ENCODE data around the gene CDC42BPA.

Gene CDC42BPA

DNA sequence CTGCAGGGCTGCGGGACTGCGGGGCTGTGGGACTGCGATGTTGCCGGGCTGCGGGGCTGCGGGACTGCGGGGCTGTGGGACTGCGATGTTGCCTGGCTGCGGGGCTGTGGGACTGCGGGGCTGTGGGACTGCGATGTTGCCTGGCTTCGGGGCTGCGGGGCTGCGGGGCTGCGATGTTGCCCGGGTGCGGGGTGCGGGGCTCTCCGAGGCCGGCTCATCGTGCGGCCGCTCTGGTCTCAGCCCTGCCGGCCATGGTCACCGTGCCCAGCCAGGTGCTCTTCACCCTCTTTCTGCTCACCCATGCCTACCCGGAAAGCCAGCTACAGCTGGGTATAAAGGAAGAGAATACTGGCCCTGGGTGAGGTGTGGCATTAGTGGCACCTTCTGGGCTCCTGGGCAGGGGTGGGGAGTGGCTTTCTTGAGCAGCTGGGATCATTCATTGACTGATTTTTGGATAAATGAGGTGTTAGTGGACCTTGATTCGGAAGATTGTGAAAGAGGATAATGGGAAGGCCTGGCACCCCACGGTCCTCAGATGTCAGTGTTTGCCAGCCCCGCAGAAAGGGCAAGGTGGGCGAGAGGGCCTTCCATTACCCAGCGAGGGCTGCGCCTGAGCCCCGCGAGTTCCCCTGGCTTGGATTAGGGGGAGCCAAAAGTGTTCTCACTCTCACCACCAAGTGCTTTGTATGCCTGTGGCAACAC, 341.9 kb downstream of the CDC42BPA start:
- DNase-seq: no peak

DNA sequence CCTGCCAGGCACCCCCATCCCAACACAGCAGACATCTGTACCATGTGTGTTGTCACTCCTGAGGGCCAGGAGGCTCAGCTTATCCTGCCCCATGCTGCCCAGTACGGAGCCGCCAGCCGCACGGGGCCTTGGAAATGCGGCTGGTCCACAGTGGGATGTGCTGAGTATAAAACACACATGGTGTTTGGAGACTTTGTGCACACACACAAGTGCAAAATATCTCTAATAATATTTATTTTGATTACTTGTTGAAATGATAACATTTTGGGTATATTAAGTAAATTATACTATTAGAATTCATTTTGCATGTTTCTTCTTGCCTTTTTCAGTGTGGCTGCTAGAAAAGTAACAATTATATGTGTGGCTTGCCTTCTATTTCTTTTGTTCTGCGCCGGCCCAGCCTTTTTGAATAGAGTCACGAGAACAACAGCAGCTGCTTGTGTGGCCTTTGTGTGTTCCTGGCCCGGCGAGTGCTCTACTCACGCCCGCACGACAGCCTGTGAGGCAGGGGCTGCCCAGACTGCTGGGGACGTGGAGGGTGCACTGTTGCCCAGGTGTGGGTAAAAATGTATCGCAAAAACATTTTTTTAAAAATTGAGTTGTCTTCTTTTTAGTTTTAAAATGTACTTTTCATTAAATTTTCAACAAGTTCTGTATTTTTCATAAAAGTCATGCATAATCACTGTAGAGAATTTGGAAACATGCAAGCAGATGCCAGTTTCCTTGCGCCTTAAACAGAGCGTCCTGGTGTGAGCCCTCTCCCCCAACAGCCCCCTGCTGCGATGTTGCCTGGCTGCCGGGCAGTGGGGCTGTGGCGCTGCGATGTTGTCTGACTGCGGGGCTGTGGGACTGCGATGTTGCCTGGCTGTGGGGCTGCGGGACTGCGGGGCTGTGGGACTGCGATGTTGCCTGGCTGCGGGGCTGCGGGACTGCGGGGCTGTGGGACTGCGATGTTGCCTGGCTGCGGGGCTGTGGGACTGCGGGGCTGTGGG, 342.7 kb downstream of the CDC42BPA start:
- peak; percentile 88 for DNase-seq

DNA sequence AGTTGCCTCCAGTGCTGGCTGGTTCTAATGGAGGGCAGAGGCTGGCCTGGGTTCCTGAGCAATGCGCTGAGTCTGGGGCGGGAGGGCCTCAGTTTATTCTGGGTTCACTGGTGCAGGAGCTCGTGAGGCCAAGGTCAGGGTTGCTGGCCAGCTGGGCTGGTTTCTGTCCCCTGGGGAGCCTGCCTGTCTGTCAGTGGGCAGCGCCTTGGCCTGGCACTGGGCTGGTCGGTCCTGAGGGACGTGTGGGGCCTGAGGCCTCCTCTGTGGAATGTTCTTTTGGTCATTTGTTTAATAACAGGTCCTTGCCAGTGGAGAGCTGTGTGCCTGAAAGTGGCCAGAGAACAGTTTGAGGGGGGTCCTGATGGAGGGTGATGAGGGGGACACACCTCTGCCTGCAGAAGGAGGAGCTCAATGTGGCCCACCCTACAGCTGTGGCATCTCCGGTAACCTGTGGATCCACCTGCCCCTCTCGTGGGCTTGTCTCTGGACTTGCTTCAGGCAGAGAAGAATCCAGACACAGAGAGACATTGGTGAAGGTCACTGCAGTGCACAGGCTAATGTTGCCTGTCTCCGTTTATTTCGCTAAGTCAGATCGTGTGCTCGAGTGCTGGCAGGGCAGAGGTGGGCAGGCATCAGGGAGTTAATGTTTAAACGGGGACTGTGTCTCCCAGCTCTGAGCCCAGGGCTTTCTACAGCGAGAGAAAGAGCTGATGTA, 343.6 kb downstream of the CDC42BPA start:
- DNase-seq: no peak

DNA sequence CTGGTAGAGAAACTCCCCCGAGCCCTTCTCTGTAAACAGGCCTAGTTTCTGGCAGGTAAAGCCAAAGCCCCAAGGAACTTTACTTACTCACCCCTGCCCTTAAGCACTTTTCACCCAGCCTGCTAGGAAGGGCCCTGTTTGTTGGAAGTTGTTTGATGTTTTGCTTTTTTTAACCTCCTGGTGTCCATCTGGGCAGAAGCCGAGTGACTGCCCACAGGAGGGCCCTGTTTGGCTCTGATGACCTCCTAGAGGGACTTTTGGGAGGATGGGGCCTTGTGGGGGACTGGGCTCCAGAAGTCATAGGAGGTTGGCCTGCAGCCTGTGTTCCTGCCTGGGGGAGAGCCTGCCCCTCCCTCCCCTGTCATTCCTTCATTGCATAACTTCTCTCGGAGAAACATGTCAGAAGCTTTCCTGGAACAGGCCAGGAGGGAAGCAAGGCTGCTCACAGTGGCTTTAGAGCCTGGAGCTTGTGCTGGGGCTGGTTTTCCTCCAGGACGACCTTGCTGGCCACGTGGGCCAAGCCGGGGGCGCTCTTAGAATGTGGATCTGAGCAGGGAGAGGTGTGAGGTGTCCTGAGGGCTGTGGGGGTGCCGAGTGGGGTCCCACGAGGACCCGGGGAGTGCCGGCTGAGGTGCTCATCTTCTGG, 344.3 kb downstream of the CDC42BPA start:
- DNase-seq: no peak

DNA sequence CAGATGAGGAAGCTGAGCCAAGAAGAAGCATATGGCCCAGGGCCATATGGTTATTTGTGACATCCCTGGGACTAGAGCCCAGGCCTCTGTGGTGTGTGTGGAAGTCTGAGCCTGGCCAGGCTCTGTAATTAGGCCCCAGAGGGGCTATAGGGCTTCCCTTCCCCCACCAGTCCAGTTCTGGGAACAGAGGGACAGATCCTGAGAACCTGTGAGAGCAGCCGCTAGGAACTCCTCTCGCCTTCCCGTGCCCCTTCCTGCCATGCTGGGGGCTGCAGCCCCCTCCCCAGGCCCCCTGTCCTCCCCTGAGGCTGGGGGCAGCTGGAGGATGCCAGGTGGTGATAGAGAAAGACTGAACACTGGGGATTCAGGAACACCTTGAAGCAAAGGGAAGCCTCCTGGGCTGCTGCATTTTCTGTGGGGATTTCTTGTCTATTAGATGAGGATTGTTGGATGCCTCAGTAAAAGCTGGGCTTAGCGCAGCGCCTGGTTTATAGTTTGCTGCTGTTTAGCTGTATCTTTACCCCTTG, 344.9 kb downstream of the CDC42BPA start:
- no peak for DNase-seq

DNA sequence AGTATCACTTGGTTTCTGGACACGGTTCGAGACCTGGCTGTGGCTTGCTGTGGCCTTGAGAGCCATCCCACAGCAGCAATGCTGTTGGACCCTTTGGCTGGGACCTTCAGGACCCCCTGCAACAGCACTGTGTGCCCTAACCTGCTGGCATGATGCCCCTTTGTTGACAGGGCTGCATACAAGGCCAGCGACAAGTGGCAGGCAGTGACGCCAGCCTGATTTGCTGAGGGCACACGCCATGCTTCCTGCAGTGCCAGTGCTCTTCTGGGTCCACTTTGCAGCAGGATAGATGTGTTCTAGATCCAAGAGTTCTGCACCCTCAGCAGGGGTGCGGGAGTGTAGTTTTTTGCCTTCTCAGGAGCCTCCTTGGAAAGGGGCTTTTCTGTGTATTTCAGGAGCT, 345.4 kb downstream of the CDC42BPA start:
- no peak for DNase-seq

DNA sequence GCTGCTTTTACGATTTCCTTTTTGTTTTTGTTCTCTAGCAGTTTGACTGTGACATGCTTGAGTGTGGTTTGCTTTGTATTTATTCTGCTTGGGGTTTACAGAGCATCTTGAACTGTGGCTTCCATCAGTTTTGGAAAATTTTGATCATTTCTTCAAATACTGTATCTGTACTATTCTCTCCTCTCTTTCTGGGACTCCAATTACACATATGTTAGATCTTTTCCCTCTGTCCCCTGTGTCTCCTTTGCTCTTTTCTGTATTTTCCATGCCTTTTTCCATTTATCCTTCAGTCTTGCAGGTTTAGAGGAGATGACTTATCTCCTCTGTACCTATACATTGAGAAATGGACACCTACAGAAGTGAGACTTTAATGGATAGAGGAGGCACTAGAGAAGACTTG, 346.5 kb downstream of the CDC42BPA start:
- no peak for DNase-seq

DNA sequence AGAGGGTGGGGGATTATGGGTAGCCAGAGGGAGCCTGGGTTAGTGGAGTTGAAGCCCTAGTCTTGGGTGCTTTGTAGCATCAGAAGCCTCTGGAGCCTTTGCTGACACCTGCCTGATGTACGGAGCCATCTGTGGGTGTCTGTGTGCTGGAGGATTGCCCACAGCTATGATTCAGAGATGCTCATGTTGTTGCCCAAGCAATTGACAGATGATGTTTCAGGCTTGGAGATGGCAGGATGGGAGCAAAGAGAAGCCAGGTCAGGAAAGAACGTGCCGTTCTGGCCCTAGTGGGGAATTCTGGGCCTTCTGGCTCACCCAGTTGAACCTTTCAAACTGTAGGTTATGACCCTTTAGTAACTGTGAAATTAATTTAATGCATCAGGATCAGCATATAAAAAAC, 350.6 kb downstream of the CDC42BPA start:
- DNase-seq: no peak

DNA sequence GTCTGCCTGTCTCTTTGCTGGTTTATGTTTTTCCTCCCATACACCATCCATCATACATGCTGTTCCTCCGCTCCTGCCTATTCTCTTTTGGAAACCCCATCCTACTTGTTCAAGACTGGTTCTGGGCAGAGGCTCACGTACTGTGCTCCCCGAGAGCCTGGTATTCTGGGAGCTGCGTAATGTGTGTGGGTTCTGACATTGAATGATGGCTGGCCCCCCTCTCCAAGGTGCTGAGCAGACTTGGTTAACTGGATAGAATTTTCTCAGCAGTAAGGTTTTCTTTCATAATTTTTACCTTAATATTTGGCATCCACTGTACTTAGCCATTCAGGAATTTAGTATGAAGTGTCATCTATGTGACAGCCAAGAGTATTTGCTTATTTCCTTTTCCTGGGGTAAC, 351.6 kb downstream of the CDC42BPA start:
- no peak for DNase-seq

DNA sequence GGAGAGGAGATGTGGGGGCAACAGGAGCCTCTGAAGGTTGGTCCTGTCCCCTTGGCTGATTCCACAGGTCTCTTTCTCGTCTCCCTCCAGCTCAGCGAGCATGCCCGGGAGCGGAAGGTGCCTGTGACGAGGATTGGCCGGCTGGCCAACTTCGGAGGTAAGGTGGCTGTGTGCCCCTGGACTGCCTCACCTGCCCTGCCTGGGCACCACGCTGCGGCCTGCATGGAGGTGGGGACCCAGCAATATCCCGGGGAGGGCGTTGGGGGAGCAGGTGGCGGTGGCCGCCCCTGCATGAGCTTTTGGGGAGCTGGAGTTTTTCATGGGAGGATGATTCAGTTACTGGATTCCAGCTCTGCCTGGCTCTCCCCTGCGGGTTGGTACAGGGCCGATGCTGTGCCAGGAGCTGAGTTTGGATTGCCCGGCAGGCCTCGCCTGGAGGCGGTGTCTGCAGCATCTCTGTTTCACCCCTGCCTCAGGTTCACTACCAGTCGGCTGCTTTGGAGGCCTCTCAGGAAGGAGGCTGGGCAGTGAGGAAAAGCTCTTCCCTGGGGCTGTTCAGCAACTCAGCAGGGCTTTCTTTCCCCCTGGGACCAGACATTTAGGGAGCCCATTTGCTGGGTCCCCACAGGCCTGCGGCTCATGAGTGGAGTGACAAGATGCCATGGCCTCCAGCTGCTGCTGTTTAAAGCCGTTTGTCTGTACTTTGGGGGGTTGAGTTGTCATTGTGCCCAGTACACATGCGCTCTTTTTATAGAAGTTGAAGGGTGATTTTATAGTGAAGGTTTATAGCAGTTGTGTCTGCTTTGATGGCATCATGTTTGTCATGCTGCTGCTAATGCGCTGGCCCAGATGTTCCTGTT, 352.5 kb downstream of the CDC42BPA start:
- no peak for DNase-seq

DNA sequence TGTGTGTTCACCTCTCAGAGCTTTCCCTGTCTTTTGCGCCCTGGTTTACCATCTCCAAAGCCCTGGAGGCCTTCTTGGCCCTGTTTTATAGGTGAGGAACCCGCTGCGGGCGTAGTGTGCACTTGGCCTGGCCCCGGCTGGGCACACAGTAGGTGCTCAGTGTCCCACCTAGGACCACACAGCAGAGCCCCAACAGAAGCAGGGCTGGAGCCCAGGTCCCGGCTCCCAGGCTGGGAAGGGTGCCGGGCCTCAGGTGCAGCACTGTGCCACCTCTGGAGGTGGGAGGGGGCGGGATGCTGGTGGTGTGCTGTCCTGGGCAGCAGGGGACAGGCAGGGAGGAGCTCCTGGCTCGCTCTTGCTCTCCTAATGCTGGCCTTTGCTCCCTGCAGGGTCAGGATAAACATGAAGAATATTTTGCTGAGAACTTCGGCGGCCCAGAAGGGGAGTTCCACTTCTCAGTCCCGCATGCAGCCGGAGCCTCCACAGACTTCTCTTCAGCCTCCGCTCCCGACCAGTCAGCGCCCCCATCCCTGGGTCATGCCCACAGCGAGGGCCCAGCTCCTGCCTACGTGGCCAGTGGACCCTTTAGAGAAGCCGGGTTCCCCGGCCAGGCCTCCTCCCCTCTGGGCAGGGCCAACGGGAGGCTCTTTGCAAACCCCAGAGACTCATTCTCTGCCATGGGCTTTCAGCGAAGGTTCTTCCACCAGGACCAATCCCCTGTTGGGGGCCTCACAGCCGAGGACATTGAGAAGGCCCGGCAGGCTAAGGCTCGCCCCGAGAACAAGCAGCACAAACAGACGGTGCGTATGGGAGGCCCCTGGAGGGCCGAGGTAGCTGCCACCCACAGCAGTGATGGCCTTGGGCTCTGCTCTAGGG, 353.4 kb downstream of the CDC42BPA start:
- DNase-seq: no peak

DNA sequence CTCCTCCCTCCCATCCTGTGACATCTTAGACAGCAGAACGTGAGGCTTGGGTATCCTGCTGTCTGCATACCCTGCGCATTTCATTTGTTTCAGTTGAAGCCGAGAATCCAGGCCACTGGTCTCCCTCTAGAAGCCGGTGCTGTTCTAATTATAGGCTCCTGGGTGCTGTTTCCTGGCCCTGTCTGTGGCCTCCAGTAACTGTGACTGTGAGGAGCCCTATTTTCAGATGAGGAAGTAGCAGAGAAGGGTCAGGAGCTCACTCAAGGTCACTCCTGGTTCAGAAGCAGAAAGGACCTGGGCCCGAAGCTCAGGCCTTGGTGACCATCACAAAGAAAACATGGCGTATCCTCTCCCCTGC, 354.2 kb downstream of the CDC42BPA start:
- DNase-seq: no peak

DNA sequence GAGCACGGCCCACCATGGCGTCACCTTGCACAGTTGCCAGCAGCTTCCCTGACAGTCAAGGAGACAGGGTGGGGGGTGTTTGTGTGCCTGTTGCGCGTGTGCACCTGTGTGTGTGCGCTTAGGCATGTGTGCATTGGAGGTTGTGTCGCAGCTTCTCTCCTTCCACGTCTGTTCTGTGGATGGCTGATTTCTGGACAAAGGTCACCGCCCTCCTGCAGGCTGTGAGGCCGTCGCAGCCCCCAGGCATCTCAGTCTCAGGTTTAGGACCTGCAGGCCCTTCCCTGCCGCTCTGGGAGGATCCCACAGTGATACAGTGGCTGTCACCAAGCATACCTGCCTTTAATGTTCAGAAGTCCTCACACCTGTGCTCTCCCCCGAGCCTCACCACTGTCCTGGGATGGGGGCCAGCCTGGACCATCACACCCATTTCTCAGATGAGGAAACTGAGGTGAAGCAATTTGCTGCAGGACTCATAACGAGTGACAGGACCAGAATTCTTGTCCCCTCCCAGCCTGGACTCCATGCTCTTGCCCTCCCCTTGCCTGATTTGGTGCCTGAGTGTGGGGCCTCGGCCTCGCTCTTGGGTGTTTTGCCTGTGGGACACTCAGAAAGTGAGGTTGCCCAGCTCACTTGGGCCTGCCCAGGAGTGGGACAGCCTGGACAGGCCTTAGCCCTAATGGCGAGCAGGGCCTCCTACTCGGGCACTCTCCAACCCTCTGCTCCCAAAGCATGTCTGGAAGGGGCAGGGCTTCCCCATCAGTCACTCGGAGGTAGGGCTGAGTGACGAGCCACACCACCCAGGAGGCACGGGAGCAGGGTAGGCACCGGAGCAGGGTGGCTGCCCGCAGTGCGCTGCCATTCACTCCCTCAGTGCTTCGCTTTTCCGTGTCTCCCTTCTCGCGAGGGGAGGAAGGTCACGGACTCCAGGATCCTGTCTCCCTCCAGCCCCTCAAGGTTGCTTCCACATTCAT, 355.6 kb downstream of the CDC42BPA start:
- DNase-seq: no peak

DNA sequence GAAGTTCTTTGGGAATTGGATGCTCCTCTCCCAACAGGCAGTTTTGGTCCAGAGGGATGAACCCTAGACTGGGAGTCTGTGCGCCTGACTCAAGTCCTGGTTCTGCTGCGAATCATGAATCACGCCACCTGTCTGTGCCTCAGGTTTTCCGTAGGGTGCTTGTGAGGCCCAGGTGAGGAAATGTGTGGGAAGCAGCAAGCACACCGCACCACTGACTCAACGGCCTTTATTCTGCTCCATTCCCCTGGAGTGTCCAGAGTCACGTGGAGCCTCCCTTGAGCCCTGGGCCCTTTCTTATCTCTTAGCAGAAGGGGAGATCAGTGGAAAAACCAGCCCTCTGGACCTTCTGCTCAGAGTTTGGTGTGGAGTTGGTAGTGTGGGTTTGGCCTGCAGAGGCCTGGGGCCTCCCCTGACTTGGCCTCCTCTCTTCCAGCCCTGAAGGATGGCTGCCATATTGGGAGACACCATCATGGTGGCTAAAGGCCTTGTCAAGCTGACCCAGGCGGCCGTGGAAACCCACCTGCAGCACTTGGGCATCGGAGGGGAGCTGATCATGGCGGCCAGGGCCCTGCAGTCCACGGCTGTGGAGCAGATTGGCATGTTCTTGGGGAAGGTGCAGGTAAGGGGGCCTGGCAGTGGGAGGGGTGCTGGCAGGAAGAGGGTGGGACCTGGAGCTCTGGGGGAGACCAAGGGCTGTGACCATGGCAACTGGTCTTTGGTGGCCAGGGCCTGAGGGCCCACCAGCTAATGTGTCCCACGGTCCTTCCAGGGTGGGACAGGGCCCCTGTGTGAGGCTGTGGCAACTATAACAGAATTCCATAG, 357.1 kb downstream of the CDC42BPA start:
- no peak for DNase-seq

DNA sequence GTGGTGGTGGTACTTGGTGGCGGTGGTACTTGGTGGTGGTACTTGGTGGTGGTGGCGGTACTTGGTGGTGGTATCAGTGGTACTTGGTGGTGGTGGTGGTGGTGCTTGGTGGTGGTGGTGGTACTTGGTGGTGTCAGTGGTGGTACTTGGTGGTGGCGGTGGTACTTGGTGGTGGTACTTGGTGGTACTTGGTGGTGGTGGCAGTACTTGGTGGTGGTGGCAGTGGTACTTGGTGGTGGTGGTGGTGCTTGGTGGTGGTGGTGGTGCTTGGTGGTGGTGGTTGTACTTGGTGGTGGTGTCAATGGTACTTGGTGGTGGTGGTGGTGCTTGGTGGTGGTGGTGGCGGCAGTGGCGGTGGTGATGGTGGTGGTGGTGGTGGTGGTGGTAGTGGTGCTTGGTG, 358.0 kb downstream of the CDC42BPA start:
- DNase-seq: no peak

DNA sequence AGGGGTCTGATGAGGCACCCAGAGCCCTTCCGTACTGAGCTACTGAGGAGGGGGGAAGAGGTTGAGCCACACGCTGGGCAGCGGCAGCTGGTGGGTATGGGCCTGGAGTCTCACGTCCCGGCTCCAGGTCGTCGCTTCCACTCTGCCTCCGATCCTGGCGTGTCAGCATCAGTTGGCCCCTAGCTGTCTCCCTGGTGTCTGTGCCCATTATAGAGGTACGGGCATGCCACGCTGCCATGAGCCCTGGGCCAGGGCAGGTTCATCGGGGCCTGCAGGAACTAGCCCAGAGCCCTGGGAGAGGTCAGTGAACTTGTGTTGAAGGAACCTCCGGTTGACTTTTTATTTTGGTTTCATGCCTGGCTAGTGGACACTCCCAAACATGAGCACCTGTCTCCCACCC, 360.0 kb downstream of the CDC42BPA start:
- DNase-seq: no peak

DNA sequence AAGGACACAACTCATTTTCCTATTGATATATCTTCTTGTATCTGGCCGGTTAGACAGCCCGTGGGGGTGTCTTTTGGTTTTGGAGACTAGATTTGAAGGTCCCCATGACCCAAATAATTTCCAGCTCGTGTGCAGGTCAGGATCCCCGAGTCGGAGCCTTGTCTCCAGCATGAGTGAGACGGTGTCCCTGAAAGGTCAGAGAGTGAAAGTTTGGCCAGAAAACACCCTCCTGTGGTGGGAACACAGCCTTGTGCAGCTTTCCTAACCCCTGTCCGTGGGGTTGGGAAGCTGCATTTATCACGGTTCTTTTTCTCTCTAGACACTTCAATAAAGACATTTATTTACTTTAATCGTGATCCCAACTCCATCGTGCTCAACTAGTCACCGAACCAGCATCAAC, 360.6 kb downstream of the CDC42BPA start:
- no peak for DNase-seq

DNA sequence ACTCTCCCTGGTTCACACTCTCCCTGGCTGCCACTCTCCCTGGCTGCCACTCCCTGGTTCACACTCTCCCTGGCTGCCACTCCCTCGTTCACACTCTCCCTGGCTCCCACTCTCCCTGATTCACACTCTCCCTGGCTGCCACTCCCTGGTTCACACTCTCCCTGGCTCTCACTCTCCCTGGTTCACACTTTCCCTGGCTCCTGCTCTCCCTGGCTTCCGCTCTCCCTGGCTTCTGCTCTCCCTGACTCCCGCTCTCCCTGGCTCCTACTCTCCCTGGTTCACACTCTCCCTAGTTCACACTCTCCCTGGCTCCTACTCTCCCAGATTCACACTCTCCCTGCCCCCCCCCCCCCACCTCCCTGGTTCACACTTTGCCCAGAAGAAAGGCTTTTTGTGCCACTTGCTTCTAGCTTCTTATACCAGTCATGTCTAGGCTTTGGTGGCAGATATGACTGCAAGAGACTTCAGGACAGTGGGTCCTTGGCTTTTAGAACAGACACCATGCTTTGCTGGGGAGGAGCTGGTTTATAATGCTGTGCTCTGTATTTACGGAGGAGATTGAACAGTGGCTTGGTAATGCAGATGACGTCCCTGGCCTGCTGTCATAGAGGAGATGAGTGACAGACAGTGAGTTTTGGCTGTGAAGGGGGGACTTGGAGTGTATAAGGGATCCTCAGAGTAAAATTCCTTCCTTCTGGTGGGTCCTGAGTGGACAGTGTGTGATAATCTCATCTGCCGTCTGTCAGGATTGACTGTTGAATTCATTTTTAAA, 361.2 kb downstream of the CDC42BPA start:
- DNase-seq: no peak

Measured in midbrain (tissue), 1 donor.